IPS-NIHi11 (cell line): ENCODE measurements around the gene DDX31.
"Not testable (repeated sequence)": the region's sequence is repeated elsewhere in the genome, so short reads cannot be mapped to it uniquely, and the experiment has no call there.

ENCODE experiments used
- DNase-seq: peaks from one replicate; pipeline ENCODE4 v3.0.0; 2012; ENCODE audit warnings: mixed read lengths, low spot score

The DDX31 gene

DNA sequence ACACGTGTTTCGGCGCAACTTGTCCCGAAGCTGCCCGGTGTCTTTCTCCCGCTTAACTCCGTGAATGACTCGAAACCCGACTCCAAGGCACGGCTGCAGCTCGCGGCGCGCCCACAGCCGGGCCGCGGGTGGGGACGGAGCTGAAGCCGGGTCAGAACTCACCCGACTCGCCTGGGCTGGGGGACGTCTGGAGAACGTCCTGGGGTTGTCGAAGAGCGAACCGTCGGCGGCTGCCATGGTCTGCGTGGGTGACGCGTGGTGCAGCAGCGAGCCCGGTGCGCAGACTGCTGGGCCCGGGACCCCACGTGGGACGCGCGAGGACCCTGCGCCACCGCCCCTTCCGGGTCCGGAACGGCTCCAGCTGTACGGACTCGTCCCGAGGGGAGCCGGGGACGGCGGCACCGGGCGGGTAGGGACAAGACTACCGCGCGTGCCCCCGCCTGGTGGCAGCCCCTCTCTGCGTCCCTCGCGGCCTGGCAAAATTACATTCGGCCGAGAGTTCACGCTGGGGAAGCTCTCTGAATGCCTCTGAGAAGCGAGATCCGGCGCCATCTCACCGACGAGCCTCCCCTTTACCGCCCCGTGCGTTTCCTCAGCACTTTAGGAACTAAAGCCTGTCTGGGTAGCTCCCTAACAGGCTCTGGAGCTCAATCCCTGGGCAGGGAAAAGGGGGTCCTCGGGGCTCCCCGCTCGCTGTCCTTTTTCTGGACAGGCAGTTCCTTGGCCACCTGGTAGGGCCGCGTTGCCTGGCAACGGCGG lies at the start of gene DDX31:
Gene DDX31 (minus strand): TSS at position 286 of the 759 bp plus-strand sequence. CDS start 49 bp downstream, at position 237.
- peak; percentile 76 for DNase-seq

DNA sequence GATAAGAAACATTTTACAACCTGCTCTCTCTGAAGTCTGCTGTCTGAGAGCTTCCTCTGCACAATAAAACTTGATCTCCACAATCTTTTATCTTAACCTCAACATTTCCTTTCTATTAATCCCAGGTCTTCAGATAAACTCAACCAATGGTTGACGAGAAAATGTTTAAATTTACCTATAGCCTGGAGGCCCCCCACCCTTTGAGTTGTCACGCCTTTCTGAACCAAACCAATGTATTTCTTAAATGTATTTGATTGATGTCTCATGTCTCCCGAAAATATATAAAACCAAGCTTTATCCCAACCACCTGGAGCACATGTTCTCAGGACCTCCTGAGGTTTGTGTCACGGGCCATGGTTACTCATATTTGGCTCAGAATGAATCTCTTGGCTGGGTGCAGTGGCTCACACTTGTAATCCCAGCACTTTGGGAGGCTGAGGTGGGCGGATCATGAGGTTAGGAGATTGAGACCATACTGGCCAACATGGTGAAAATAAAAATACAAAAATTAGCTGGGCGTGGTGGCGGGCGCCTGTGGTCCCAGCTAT lies 48.7 kb upstream of the DDX31 start:
- not testable (repeated sequence) for DNase-seq

GRCh38 chr9:132717326-132717945 lies 47.7 kb upstream of the DDX31 start:
- DNase-seq, result no peak

DNA sequence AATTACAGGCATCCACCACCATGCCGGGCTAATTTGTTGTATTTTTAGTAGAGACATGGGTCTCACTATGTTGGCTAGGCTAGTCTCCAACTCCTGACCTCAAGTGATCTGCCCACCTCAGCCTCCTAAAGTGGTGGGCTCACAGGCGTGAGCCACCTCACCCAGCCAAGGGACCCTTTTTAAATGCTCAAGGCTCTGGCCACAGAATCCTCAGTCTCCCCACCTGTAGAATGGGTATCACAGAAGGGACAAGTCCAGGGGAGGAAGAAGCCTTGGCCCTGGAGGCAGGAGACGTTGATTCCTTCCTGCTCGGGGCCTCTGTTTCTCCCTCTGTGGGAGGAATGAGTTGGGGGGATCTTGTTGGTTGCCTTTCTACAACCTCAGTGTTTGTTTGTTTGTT lies 46.2 kb upstream of the DDX31 start:
- DNase-seq, result no peak

GRCh38 chr9:132712753-132713152 lies 43.0 kb upstream of the DDX31 start:
- no peak for DNase-seq

DNA sequence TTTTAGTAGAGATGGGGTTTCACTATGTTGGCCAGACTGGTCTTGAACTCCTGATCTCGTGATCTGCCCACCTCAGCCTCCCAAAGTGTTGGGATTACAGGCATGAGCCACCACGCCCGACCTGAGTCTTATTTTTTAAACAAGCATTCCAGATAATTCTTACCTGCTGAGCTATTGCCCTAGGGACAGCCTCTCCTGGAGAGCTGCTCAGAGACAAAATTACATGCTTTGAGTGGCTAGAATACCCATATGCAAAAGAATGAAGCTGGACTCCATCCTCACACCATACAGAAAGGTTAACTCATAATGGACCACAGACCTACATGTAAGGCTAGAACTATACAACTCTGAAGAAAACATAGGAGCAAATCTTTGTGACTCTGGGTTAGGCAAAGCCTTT lies 42.1 kb upstream of the DDX31 start:
- no peak for DNase-seq

DNA sequence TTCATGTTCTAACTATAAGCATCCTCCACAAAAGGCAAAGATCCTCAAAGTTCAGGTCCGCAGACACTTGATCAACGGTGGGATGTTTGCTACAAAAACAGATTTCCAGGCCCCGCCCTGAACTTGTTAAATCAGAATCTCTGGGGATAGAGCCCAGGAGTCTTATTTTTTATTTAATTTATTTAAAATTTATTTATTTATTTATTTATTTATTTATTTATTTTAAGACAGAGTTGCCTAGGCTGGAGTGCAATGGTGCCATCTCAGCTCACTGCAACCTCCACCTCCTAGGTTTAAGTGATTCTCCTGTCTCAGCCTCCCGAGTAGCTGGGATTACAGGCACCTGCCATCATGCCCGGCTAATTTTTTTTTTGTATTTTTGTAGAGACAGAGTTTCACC lies 41.4 kb upstream of the DDX31 start:
- not testable (repeated sequence) for DNase-seq

DNA sequence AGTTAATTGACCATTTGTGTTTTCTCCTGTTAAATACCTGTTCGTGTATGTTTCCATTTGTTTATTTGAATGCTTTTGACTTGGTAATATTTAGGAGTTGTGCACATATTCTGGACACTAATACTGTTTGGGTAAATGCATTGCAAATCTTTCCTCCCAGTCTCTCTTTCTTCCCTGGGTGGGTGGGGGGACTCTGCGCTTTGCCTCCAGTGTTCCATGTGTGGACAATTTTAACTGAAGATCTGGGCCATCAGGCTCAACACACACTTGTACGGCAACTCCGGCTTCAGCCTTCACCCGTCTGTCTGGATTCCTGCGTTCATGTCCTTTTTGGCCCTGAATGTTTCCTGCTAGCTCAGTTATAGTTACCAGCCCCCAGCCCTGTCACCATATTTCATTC lies 40.5 kb upstream of the DDX31 start:
- no peak for DNase-seq

DNA sequence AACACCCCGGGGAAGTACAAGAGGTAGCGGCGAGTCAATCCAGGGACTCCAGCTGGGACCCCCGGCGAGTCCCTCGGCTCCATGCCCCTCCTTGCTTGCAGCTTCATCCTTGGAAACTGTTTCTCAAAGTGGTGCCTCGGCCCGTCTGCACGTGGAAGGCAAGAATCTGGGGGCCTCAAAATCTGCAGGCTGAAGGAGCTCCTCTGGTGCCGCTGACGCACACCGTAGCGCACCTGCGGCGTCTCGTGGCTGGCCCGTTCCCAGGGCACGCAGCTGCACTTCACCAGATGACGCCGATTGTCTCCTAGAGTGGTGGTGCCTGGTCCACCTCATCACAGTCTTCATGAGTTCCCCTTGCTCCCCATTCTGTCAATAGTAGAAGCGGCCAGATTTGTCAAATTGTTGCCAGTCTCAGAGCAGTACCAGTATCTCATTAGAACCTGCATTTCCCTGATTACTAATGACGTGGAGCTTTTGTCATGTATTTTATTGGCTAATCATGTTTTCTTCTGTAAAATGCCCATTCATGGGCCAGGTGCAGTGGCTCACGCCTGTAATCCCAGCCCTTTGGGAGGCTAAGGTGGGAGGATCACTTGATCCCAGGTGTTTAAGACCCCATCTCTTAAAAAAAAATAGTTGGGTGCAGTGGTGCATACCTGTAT lies 39.1 kb upstream of the DDX31 start:
- no peak for DNase-seq

GRCh38 chr9:132708239-132708638 lies 38.5 kb upstream of the DDX31 start:
- DNase-seq, result no peak

DNA sequence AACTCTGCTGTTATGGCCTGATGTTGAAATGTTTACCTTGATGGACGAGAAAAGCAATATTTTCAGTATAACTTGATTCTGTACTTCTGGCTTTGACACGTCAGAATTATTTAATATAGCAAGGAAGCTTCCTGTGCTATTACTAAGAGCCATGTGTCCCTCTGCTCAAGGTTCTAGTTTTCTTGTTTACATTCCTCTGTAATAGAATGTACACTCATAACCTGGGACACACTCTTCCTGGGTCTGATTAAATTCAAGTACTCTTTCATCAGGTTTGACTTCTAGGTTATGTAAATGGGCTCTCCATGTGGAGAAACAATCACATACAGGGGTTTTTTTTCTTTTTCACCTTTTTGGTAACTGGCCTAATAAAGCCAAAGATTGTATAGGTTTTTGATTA lies 33.6 kb upstream of the DDX31 start:
- no peak for DNase-seq

DNA sequence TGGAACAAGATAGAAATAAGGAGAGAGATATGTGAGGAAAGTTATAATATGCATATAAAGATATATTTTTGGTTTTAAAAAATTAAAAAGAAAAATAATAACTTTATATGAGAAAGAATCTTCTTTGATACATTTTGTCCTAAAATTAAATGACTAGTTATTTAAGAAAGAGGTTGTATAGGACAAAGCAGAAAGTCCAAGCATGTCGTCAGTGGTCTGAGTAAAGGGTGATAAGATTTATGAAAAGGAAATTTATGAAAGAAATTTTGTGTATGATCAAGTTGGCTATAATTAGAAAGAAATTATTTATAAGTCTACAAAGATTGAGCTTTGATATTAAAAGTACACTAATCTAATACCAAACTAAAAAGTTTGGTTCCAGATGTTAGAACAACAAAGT lies 32.5 kb upstream of the DDX31 start:
- no peak for DNase-seq

GRCh38 chr9:132699956-132700355 lies 30.2 kb upstream of the DDX31 start:
- no peak for DNase-seq

DNA sequence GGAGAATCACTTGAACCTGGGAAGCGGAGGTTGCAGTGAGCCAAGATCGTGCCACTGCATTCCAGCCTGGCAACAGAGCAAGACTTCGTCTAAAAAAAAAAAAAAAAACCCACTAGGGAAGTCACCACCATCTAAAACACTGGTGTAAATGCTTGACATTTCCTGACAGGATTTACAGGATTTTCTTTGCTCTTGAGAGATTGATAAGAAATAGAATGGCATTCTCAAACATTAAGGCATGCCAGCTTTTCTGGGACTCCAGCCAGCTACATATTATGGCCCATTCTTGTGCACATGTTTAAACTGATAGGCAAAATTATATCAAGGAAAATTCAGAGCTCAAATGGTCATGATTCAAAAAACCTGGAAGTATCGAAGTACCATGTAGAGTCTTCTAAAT lies 29.2 kb upstream of the DDX31 start:
- no peak for DNase-seq

DNA sequence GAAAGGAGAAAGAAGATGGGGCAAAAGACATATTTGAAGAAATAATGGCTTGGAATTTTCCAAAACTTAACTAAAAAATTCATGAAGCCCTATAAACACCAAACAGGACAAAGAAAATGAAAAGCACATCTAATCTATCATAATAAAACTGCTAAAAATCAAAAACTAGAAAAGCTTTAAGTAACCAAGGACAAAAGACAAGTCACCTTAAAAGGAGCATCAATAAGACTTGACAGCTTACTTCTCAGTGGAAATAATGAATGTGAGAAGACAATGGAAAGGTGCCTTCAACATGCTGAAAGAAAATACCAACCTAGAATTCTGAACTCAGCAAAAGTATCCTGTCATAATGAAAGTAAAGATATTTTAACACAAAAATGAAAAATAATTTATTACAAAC lies 27.4 kb upstream of the DDX31 start:
- no peak for DNase-seq

DNA sequence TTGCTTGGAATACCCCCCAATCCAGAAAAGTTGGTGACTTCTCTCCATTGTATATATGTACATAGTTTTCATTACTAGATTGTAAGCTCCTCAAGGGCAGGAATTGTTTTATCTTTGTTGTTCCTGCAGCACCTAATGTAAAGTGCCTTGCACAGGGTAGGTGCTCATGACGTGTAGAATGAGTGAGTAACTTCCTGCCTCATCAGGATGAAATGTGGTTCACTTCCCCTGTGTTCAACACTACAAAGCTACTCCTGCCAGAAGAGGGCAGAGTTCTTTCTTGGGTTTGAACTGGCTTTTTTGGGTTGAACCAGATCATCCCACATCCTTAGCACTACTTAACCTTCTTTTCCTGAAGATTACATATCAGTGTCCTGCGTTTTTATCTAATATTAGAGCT lies 24.4 kb upstream of the DDX31 start:
- peak; percentile 34 for DNase-seq

GRCh38 chr9:132690696-132691095 lies 20.9 kb upstream of the DDX31 start:
- DNase-seq, result no peak

- no peak for DNase-seq
These were observed 14.1 kb upstream of the DDX31 start for GRCh38 chr9:132683873-132684272.

- DNase-seq, result no peak
These were observed 11.8 kb upstream of the DDX31 start for GRCh38 chr9:132681561-132681960.

- DNase-seq, result no peak
These were observed 10.3 kb upstream of the DDX31 start for GRCh38 chr9:132679946-132680625.

DNA sequence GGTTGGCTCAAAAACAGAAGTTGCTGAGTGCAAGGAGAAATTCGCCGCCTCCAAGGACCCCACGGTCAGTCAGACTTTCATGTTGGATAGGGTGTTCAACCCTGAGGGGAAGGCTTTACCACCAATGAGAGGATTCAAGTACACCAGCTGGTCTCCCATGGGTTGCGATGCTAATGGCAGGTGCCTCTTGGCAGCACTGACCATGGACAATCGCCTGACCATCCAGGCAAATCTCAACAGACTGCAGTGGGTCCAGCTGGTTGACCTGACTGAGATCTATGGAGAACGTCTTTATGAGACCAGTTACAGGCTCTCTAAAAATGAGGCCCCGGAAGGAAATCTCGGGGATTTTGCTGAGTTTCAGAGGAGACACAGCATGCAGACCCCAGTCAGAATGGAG lies 8.2 kb upstream of the DDX31 start:
- no peak for DNase-seq

DNA sequence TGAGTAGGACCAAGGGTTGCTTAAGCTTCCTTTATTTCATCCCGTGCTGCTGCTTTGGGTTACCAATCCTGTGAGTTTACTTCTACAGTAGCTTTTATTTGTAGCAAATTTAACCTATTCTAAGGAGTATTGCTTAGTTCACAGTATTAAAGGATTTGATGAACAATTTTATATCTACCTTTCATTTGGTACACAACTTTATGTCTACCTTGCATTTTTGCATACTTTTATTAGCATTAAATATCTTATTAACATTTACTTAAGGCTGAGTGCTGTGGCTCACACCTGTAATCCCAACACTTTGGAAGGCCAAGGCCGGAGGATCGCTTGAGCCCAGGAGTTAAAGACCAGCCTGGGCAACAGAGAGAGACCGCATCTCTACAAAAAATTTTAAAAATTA lies 4.7 kb upstream of the DDX31 start:
- no peak for DNase-seq
